Uterus (tissue), 4 donors: Measurements from ENCODE around the gene MGAT2. TPM values are rescaled to one million over a fixed set of nuclear protein-coding genes. Genes with fewer than 3 reads are reported as not detected.

ENCODE experiments used
- DNase-seq, 2 donors: peaks; one replicate each; pipeline ENCODE4 v3.0.0-alpha.2; 2019 to 2020
- H3K27ac ChIP-seq, 2 donors: fragments of 200-600 bp; sonication (generic); 1 replicate in 1 of 2; 2 replicates in 1 of 2; pipeline ENCODE4 v1.5.1; 2016 to 2018
- H3K27me3 ChIP-seq, 2 donors: fragments of 200-600 bp; sonication (generic); one replicate each; pipeline ENCODE4 v1.5.1; 2018 to 2019; ENCODE audit warnings: control low read depth in 1 of 2
- H3K36me3 ChIP-seq, 2 donors: fragments of 200-600 bp; sonication (generic); one replicate each; pipeline ENCODE4 v1.5.1; 2019; ENCODE audit warnings: control low read depth in 1 of 2
- H3K4me1 ChIP-seq, 2 donors: fragments of 200-600 bp; sonication (generic); one replicate each; pipeline ENCODE4 v1.5.1; 2018 to 2019; ENCODE audit warnings: control low read depth in 1 of 2
- H3K4me3 ChIP-seq, 2 donors: fragments of 200-600 bp; sonication (generic); 1 replicate in 1 of 2; 2 replicates in 1 of 2; pipeline ENCODE4 v1.5.1; 2018 to 2019; ENCODE audit warnings: mild to moderate bottlenecking in 1 of 2
- H3K9me3 ChIP-seq, 2 donors: fragments of 200-600 bp; sonication (generic); one replicate each; pipeline ENCODE4 v1.5.1; 2019; ENCODE audit warnings: control low read depth in 1 of 2
- POLR2A ChIP-seq, 2 donors: fragments of 450-650 bp; IDR thresholded peaks; one replicate each; pipeline ENCODE4 v1.6.1; 2016; ENCODE audit warnings: antibody characterized with exemption in 2 of 2, mild to moderate bottlenecking in 1 of 2, moderate library complexity in 1 of 2
- intact Hi-C: fragments of 100-400 bp; cut with DNase I; formaldehyde crosslinking; loops from one replicate; pipeline ENCODE4 v1.15.1; 2023; ENCODE audit warnings: low total_unique reads
- total RNA-seq, 4 donors: library from RNA; depleted of rRNA in 3 of 4; stranded (reverse); fragments of >200 nt in 3 of 4; gene quantifications; one replicate each; pipeline versions ENCODE4 v1.1.0 to v1.2.4, GENCODE V29; 2014 to 2023
- TF ChIP-seq, protein P1 (sequence below), 4 experiments: fragments of 200-600 bp in 2 of 4; fragments of 450-650 bp in 2 of 4; sonication (generic) in 2 of 4; IDR thresholded peaks; one replicate each; pipeline ENCODE4 v1.5.1; 2016 to 2019; ENCODE audit warnings: antibody characterized with exemption in 4 of 4, mild to moderate bottlenecking in 2 of 4, moderate library complexity in 1 of 4
- donor health status: DM: yes; HTN: yes; CAD: no.

MGAT2 gene
- total RNA-seq, 4 donors from 2014 or later: 24.6 to 52.1 (median 32.6) TPM

DNA sequence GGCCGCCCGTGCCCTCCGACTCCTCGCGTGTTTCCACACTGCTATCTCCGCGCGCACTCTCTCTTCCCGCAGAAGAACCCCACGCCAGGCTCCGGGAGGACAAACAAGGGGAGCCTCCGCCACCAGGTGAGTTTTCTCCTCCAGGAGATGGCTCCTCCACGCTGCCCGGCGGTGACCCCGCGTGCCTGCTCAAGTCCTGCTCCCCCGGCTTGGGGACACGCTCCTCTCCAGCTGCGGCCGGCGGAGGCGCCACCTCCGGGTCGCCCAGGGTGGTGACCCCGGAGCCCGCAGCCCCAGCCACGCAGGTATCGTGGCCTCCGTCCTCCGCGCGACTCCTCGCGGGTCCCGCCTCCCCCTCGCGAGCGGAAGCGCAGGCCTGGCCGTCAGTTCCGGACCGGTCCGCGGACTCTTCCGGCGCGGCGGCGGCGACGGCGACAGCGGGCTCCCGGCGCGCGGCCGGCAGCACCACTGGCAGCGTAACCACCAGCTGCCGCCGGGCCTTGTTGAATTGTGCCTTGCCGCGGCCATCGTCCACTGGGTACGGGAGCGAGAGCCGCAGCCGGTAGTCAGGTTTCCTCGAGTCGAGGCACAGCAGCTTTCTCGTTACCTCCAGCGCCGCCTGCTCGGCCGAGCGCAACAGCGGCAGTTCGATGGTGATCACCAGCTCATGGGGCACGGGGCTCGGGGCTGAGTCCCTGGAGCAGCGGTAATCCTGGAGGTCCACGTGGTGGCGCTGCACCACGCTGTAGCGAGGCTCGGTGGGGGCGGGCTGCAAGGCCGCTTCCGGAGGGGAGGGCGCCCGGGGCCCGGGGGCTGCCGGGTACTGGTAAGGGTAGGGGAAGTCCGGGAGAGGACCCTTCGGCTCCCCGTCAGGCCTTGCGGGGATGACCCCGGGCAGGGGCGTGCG is 13.3 kb downstream of the MGAT2 start:
- intact Hi-C loops: no loop called here
- TF ChIP-seq, protein P1, sequence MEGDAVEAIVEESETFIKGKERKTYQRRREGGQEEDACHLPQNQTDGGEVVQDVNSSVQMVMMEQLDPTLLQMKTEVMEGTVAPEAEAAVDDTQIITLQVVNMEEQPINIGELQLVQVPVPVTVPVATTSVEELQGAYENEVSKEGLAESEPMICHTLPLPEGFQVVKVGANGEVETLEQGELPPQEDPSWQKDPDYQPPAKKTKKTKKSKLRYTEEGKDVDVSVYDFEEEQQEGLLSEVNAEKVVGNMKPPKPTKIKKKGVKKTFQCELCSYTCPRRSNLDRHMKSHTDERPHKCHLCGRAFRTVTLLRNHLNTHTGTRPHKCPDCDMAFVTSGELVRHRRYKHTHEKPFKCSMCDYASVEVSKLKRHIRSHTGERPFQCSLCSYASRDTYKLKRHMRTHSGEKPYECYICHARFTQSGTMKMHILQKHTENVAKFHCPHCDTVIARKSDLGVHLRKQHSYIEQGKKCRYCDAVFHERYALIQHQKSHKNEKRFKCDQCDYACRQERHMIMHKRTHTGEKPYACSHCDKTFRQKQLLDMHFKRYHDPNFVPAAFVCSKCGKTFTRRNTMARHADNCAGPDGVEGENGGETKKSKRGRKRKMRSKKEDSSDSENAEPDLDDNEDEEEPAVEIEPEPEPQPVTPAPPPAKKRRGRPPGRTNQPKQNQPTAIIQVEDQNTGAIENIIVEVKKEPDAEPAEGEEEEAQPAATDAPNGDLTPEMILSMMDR (IDR thresholded peaks at IDR 0.05): peak; percentile 81 to 88 (median 84)
- peak; percentile 42 to 82 for TF ChIP-seq POLR2A (IDR thresholded peaks at IDR 0.05)
- Histone ChIP-seq H3K4me3 (peak overlapping the region; percentile 85 to 95), H3K27ac (peak overlapping the region; percentile 95 to 97), H3K36me3 (no peaks in the 10 kb centered on the region), H3K4me1 (peaks cover 0 to 6% of the 10 kb centered on the region in 2 donors), H3K27me3 (no peaks in the 10 kb centered on the region), H3K9me3 (no peaks in the 10 kb centered on the region)
- DNase-seq: peak; percentile 90 to 92

DNA sequence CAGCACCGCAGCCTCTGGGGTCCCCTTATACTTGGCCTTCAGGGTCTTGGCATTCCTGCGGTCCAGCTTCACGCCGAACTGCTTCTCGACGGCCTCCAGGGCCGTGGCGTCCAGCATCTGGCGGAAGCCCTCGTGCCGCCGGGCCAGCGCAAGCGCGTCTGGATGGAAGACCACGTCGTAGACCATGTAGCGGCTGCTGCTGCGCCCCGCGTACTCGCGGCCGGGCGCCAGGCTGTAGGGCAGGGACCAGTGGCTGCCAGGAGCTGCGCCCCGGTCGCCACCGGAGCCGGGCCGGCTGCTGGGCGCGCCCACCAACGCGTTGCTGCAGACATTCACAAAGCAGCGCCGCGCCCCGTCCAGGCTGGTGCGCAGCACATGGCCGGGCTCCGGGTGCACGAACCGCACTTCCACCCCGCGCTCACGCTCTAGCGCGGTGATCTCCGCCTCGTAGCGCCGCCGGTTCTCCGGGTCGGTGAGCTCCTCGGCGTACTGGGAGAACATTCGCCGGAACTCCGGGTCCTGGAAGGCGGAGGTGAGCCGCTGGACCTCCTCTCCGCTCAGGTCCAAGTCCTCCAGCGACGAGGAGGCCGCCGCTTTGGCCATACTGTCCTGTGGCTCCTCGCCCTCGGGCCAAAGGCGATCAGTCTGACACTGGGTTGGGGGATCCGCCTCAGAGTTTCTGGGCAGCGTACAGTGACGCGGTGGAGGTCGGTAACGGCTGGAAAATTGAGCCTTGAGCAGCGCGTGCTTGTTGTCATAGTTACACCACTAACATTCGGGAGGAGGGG is 14.1 kb downstream of the MGAT2 start, which contains the start of gene DNAAF2:
Gene DNAAF2, minus strand, starts transcription at position 698 of the 788 bp plus-strand sequence. Its CDS starts 95 bp downstream, at position 603.
- Histone ChIP-seq H3K4me1 (peaks cover 0 to 6% of the 10 kb centered on the region in 2 donors), H3K27me3 (no peaks in the 10 kb centered on the region), H3K27ac (peak within 1 kb of the TSS; percentile 95 to 97), H3K36me3 (no peaks in the 10 kb centered on the region), H3K4me3 (peak within 1 kb of the TSS; percentile 85 to 95), H3K9me3 (no peaks in the 10 kb centered on the region)
- intact Hi-C loops: loop anchor here (5.0 kb wide), 1 partner anchor 153 kb away; no protein-coding TSS in a partner anchor
- DNase-seq: peak; percentile 51 to 64
- TF ChIP-seq, protein P1 (IDR thresholded peaks at IDR 0.05): no peak
- TF ChIP-seq POLR2A (IDR thresholded peaks at IDR 0.05): no peak

DNA sequence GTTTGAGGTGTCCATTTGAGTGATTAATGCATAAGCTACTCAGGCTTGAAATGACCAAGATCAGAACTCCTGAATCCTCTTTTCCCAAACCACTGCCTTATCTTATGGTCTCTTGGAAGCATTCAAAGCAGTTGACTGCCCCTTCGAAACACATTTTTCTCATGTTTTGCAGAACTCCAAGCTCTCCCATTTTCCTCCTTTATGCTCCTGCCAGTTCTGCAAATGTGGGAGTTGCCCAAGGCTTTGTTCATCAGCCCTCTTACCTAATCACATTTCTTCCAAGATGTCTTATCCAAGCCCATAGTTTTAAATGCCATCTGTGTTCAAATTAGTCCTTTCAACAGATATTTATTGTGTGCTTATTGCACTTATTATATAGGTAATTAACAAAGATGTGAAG is 16.3 kb downstream of the MGAT2 start:
- DNase-seq: no peak
- Histone ChIP-seq H3K4me1 (peaks cover 0 to 6% of the 10 kb centered on the region in 2 donors), H3K27me3 (no peaks in the 10 kb centered on the region), H3K27ac (no peak overlapping the region), H3K36me3 (no peaks in the 10 kb centered on the region), H3K4me3 (no peak overlapping the region), H3K9me3 (no peaks in the 10 kb centered on the region)
- TF ChIP-seq POLR2A (IDR thresholded peaks at IDR 0.05): no peak
- TF ChIP-seq, protein P1 (IDR thresholded peaks at IDR 0.05): no peak
- intact Hi-C loops: loop anchor here (5.0 kb wide), 1 partner anchor 150 kb away; no protein-coding TSS in a partner anchor

DNA sequence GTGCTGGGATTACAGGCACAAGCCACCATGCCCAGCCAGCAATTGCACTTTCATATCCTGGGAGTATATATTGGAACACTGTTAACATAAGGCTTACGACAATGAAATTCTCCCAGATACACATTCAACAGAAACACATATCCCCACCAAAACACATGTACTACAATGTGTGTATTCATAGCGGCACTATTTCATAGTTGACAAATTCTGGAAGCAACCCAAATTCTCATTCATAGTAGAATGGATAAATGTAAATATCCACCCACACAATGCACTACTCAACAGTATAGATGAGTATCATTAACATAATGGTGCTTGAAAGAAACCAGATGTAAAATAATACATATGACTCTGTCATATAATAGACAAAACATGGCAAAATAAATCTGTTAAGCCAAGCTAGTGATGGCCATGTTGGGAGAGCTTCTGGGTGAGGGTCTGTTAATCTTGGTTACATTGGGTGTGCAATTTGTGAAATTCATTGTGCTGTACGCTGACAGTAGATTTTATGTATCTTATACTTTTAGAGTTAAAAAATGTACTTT is 17.0 kb downstream of the MGAT2 start:
- Histone ChIP-seq H3K4me3 (no peak overlapping the region), H3K27me3 (no peaks in the 10 kb centered on the region), H3K9me3 (no peaks in the 10 kb centered on the region), H3K27ac (no peak overlapping the region), H3K36me3 (no peaks in the 10 kb centered on the region), H3K4me1 (peaks cover 0 to 6% of the 10 kb centered on the region in 2 donors)
- DNase-seq: no peak
- TF ChIP-seq, protein P1 (IDR thresholded peaks at IDR 0.05): no peak
- no peak for TF ChIP-seq POLR2A (IDR thresholded peaks at IDR 0.05)
- intact Hi-C loops: loop anchor here (5.0 kb wide), 1 partner anchor 150 kb away; no protein-coding TSS in a partner anchor
